K562 (cell line): ENCODE results near the gene IZUMO4. TPM values are rescaled to one million over a fixed set of nuclear protein-coding genes. Genes with fewer than 3 reads are reported as not detected.

ENCODE experiments used
- CHD4 ChIP-seq: fragments of 200-600 bp; sonication (generic); IDR thresholded peaks from 3 replicates; pipeline ENCODE4 v1.6.1; 2012; ENCODE audit warnings: low read depth, mild to moderate bottlenecking, mixed read lengths, low read length, inconsistent platforms; ENCODE audit not compliant: insufficient read depth, insufficient replicate concordance, poor library complexity, severe bottlenecking
- CLOCK ChIP-seq: fragments of 250-450 bp; sonication (Bioruptor Pico); IDR thresholded peaks from 2 replicates; pipeline ENCODE4 v1.4.0; 2020; ENCODE audit warnings: mild to moderate bottlenecking, moderate library complexity, borderline replicate concordance
- ELF4 ChIP-seq: fragments of 450-650 bp; formaldehyde crosslinking; IDR thresholded peaks from 2 replicates; pipeline ENCODE4 v1.4.0; 2022; ENCODE audit warnings: missing genetic modification characterization
- HMG20B ChIP-seq: fragments of 250-450 bp; sonication (Bioruptor Pico); IDR thresholded peaks from 2 replicates; pipeline ENCODE4 v1.5.0; 2021; ENCODE audit warnings: mild to moderate bottlenecking
- JUND ChIP-seq, 2 experiments: IDR thresholded peaks; 2 replicates in 1 of 2; 3 replicates in 1 of 2; pipeline ENCODE4 v1.6.1; 2011; ENCODE audit warnings: borderline replicate concordance in 2 of 2, low read depth in 2 of 2, low read length in 2 of 2, improper control_type of control experiment in 1 of 2, missing biosample characterization in 1 of 2, missing genetic modification characterization in 1 of 2, missing genetic modification reagents in 1 of 2
- KAT8 ChIP-seq: fragments of 450-650 bp; IDR thresholded peaks from 2 replicates; pipeline ENCODE4 v1.6.1; 2016; ENCODE audit warnings: low read depth, mild to moderate bottlenecking
- MAFG ChIP-seq: fragments of 450-650 bp; conservative IDR thresholded peaks from 2 replicates; pipeline ENCODE4 v1.6.1; 2016; ENCODE audit warnings: missing genetic modification characterization, missing compliant biosample characterization
- NEUROD1 ChIP-seq: fragments of 150-350 bp; IDR thresholded peaks from 2 replicates; pipeline ENCODE4 v1.6.1; 2014; ENCODE audit warnings: borderline replicate concordance, low read length, low read depth; ENCODE audit not compliant: partially characterized antibody
- RBM34 ChIP-seq: fragments of 200-400 bp; formaldehyde crosslinking; IDR thresholded peaks from 2 replicates; pipeline ENCODE4 v1.6.1; 2018; ENCODE audit warnings: low read length, borderline replicate concordance; ENCODE audit not compliant: insufficient read depth
- TFAM ChIP-seq: fragments of 250-450 bp; sonication (Bioruptor Pico); conservative IDR thresholded peaks from 2 replicates; pipeline ENCODE4 v1.5.0; 2021; ENCODE audit warnings: mild to moderate bottlenecking, moderate library complexity
- ZNF263 ChIP-seq: sonication (generic); formaldehyde crosslinking; IDR thresholded peaks from 2 replicates; pipeline ENCODE4 v1.8.0; 2022; ENCODE audit warnings: mild to moderate bottlenecking, missing genetic modification reagents, borderline replicate concordance
- ZNF274 ChIP-seq: IDR thresholded peaks from 2 replicates; pipeline ENCODE4 v1.6.1; 2011; ENCODE audit warnings: low read depth, mild to moderate bottlenecking, low read length, moderate library complexity, borderline replicate concordance
- ZNF3 ChIP-seq: fragments of 250-450 bp; sonication (Bioruptor Pico); IDR thresholded peaks from 2 replicates; pipeline ENCODE4 v1.5.0; 2021; ENCODE audit warnings: mild to moderate bottlenecking, moderate library complexity
- ZNF347 ChIP-seq: fragments of 450-650 bp; formaldehyde crosslinking; IDR thresholded peaks from 2 replicates; pipeline ENCODE4 v1.4.0; 2020; ENCODE audit warnings: low read depth, mild to moderate bottlenecking, moderate library complexity
- ZNF740 ChIP-seq, 3 experiments: fragments of 200-800 bp in 1 of 3; sonication (Bioruptor generic) in 1 of 3; sonication (generic) in 1 of 3; formaldehyde crosslinking in 1 of 3; IDR thresholded peaks; 2 replicates each; pipeline versions ENCODE4 v1.6.1 to v1.8.0; 2016 to 2022; ENCODE audit warnings: mild to moderate bottlenecking in 2 of 3, missing compliant biosample characterization in 2 of 3, missing genetic modification characterization in 2 of 3, missing genetic modification reagents in 1 of 3
- ZNF76 ChIP-seq: fragments of 250-450 bp; sonication (Bioruptor Pico); IDR thresholded peaks from 2 replicates; pipeline ENCODE4 v1.4.0; 2020; ENCODE audit warnings: mild to moderate bottlenecking, moderate library complexity, borderline replicate concordance
- polyA plus RNA-seq, 8 experiments: library from polyadenylated mRNA; depleted of rRNA in 4 of 8; stranded (reverse) in 5 of 8; unstranded in 3 of 8; fragments of >200 nt; fragmentation: Nextera tagmentation in 2 of 8; fragmentation: Illumina TruSeq in 1 of 8; extraction: Ambion mirVana in 2 of 8; extraction: Trizol in 1 of 8; gene quantifications; 2 replicates each; pipeline versions ENCODE4 v1.2.1 to v1.2.3, GENCODE V29; 2011 to 2014; ENCODE audit warnings: inconsistent platforms in 1 of 8, missing spikeins in 1 of 8
- total RNA-seq, 7 experiments: library from RNA; depleted of rRNA in 6 of 7; stranded (reverse); fragments of >200 nt in 6 of 7; fragmentation: Illumina TruSeq in 2 of 7; extraction: Trizol in 2 of 7; gene quantifications; 2 replicates each; pipeline versions ENCODE4 v1.2.1 to v1.2.3, GENCODE V29; 2011 to 2021; ENCODE audit warnings: low replicate concordance in 1 of 7
- TF ChIP-seq, protein P1 (sequence below): fragments of 250-450 bp; sonication (Bioruptor Pico); IDR thresholded peaks from 2 replicates; pipeline ENCODE4 v1.8.0; 2022; ENCODE audit warnings: inconsistent platforms, mild to moderate bottlenecking, moderate library complexity, borderline replicate concordance
- TF ChIP-seq, protein P2 (sequence below): fragments of 250-450 bp; sonication (Bioruptor Pico); IDR thresholded peaks from 2 replicates; pipeline ENCODE4 v1.5.0; 2020; ENCODE audit warnings: mild to moderate bottlenecking

The IZUMO4 gene
- total and polyA plus RNA-seq, 9 of the 15 experiments (the other 6 are each of a cell fraction or from before 2014, with no cell fraction given) = 0.07 to 3.9 (median 1.2) TPM

GRCh38 chr19:2059422-2060201, 37.1 kb upstream of the IZUMO4 start (continued):
- TF ChIP-seq, protein P1, sequence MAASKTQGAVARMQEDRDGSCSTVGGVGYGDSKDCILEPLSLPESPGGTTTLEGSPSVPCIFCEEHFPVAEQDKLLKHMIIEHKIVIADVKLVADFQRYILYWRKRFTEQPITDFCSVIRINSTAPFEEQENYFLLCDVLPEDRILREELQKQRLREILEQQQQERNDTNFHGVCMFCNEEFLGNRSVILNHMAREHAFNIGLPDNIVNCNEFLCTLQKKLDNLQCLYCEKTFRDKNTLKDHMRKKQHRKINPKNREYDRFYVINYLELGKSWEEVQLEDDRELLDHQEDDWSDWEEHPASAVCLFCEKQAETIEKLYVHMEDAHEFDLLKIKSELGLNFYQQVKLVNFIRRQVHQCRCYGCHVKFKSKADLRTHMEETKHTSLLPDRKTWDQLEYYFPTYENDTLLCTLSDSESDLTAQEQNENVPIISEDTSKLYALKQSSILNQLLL (CRISPR knock-in tag) = no peak
- TF ChIP-seq TFAM (CRISPR knock-in tag) = no peak
- peak; percentile 98 for TF ChIP-seq JUND (IDR thresholded peaks at IDR 0.05; ENCODE audit: borderline replicate concordance, low read depth, low read length)
- peak; percentile 91; the same call in 1 of the 3 replicates for TF ChIP-seq JUND (tag; IDR thresholded peaks at IDR 0.05; ENCODE audit: borderline replicate concordance, low read depth, low read length)
- TF ChIP-seq, protein P2, sequence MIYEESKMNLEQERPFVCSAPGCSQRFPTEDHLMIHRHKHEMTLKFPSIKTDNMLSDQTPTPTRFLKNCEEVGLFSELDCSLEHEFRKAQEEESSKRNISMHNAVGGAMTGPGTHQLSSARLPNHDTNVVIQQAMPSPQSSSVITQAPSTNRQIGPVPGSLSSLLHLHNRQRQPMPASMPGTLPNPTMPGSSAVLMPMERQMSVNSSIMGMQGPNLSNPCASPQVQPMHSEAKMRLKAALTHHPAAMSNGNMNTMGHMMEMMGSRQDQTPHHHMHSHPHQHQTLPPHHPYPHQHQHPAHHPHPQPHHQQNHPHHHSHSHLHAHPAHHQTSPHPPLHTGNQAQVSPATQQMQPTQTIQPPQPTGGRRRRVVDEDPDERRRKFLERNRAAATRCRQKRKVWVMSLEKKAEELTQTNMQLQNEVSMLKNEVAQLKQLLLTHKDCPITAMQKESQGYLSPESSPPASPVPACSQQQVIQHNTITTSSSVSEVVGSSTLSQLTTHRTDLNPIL = peak; percentile 62; the same call in 1 of the 2 replicates
- TF ChIP-seq CHD4 = no peak
- TF ChIP-seq ZNF347 (CRISPR knock-in tag) = no peak
- TF ChIP-seq RBM34 = no peak
- peak; percentile 67; the same call in 1 of the 2 replicates for TF ChIP-seq ZNF740 (CRISPR knock-in tag; IDR thresholded peaks at IDR 0.05)
- TF ChIP-seq ZNF740 (tag; IDR thresholded peaks at IDR 0.05) = peak in 1 of 2 experiments; percentile 72; a peak in 2 of 4 replicates
- TF ChIP-seq ZNF274 = no peak
- TF ChIP-seq ELF4 (CRISPR knock-in tag) = no peak; the same call in 1 of the 2 replicates
- TF ChIP-seq HMG20B (CRISPR knock-in tag) = no peak; the same call in 1 of the 2 replicates
- TF ChIP-seq MAFG = no peak; the same call in 1 of the 2 replicates
- no peak for TF ChIP-seq CLOCK (CRISPR knock-in tag)
- TF ChIP-seq ZNF3 (CRISPR knock-in tag) = no peak
- TF ChIP-seq KAT8 = no peak
- peak; percentile 91 for TF ChIP-seq NEUROD1
- no peak; the same call in none of the 2 replicates for TF ChIP-seq ZNF76 (CRISPR knock-in tag)
- TF ChIP-seq ZNF263 (CRISPR knock-in tag) = peak; percentile 83
